PC-3 (cell line): ENCODE results near the gene TMEM63B.

Experiments used
- CTCF ChIP-seq: fragments of 300-600 bp; sonication (generic); conservative IDR thresholded peaks from 2 replicates; pipeline ENCODE4 v1.5.1; 2017; ENCODE audit warnings: antibody characterized with exemption, low read depth, mild to moderate bottlenecking, low read length
- EZH2 ChIP-seq: fragments of 300-600 bp; sonication (generic); IDR thresholded peaks from one replicate; pipeline ENCODE4 v1.6.1; 2017; ENCODE audit warnings: antibody characterized with exemption, mild to moderate bottlenecking, low read length; ENCODE audit not compliant: unreplicated experiment

GRCh38 chr6:44104481-44105021 lies 22.8 kb upstream of the TMEM63B start:
- TF ChIP-seq EZH2, result no peak
- TF ChIP-seq CTCF, result no peak
